ENCODE results near the gene ZBTB17.
"Not testable (repeated sequence)": the region's sequence is repeated elsewhere in the genome, so short reads cannot be mapped to it uniquely, and the experiment has no call there.

The ZBTB17 gene

GRCh38 chr1:15916417-15916816 is 59.5 kb downstream of the ZBTB17 start:
- Histone ChIP-seq H3K27ac (no peak overlapping the region), H3K36me3 (peaks cover 84% of the 10 kb centered on the region), H3K4me3 (ENCODE audit: low read depth, low read length) (no peak overlapping the region), H3K27me3 (ENCODE audit: insufficient read depth, low read depth, severe bottlenecking) (no peaks in the 10 kb centered on the region), H3K9me3 (ENCODE audit: severe bottlenecking) (no peaks in the 10 kb centered on the region)
- DNase-seq: no peak
- TF ChIP-seq CTCF (IDR thresholded peaks at IDR 0.05; ENCODE audit: low read depth, low read length): no peak

- no peak for TF ChIP-seq CTCF (IDR thresholded peaks at IDR 0.05; ENCODE audit: low read depth, low read length)
- peaks cover 84% of the 10 kb centered on the region for H3K36me3 ChIP-seq
- no peak for DNase-seq
- H3K27me3 ChIP-seq (ENCODE audit: insufficient read depth, low read depth, severe bottlenecking): no peaks in the 10 kb centered on the region
- no peaks in the 10 kb centered on the region for H3K9me3 ChIP-seq (ENCODE audit: severe bottlenecking)
- no peak overlapping the region for H3K27ac ChIP-seq
- H3K4me3 ChIP-seq (ENCODE audit: low read depth, low read length): no peak overlapping the region
Observed at GRCh38 chr1:15915991-15916390, 59.9 kb downstream of the ZBTB17 start.

- H3K36me3 ChIP-seq: peaks cover 77% of the 10 kb centered on the region
- H3K27ac ChIP-seq; DNase-seq; H3K9me3 ChIP-seq (ENCODE audit: severe bottlenecking); H3K4me3 ChIP-seq (ENCODE audit: low read depth, low read length); H3K27me3 ChIP-seq (ENCODE audit: insufficient read depth, low read depth, severe bottlenecking): not testable (repeated sequence)
Observed at GRCh38 chr1:15913607-15914006, 62.3 kb downstream of the ZBTB17 start.

- TF ChIP-seq CTCF (IDR thresholded peaks at IDR 0.05; ENCODE audit: low read depth, low read length): no peak
- no peak overlapping the region for H3K4me3 ChIP-seq (ENCODE audit: low read depth, low read length)
- H3K9me3 ChIP-seq (ENCODE audit: severe bottlenecking): no peaks in the 10 kb centered on the region
- H3K27me3 ChIP-seq (ENCODE audit: insufficient read depth, low read depth, severe bottlenecking): no peaks in the 10 kb centered on the region
- H3K36me3 ChIP-seq: peaks cover 61% of the 10 kb centered on the region
- H3K27ac ChIP-seq: no peak overlapping the region
- no peak for DNase-seq
Observed at GRCh38 chr1:15911927-15912326, 64.0 kb downstream of the ZBTB17 start.

GRCh38 chr1:15911141-15911540 is 64.8 kb downstream of the ZBTB17 start:
- Histone ChIP-seq H3K27ac (no peak overlapping the region), H3K4me3 (ENCODE audit: low read depth, low read length) (no peak overlapping the region), H3K36me3 (peaks cover 53% of the 10 kb centered on the region), H3K9me3 (ENCODE audit: severe bottlenecking) (no peaks in the 10 kb centered on the region), H3K27me3 (ENCODE audit: insufficient read depth, low read depth, severe bottlenecking) (no peaks in the 10 kb centered on the region)
- TF ChIP-seq CTCF (IDR thresholded peaks at IDR 0.05; ENCODE audit: low read depth, low read length): no peak
- no peak for DNase-seq

- DNase-seq: no peak
- Histone ChIP-seq H3K27me3 (ENCODE audit: insufficient read depth, low read depth, severe bottlenecking) (no peaks in the 10 kb centered on the region), H3K9me3 (ENCODE audit: severe bottlenecking) (no peaks in the 10 kb centered on the region), H3K4me3 (ENCODE audit: low read depth, low read length) (no peak overlapping the region), H3K36me3 (peaks cover 32% of the 10 kb centered on the region), H3K27ac (no peak overlapping the region)
- TF ChIP-seq CTCF (IDR thresholded peaks at IDR 0.05; ENCODE audit: low read depth, low read length): no peak
Observed at GRCh38 chr1:15908597-15908996, 67.3 kb downstream of the ZBTB17 start.

All from WERI-Rb-1 (cell line).